Posterior vena cava (tissue), 2 donors: ENCODE results near the gene CDK6. TPM values are rescaled to one million over a fixed set of nuclear protein-coding genes. Genes with fewer than 3 reads are reported as not detected.
"Not testable (repeated sequence)": the region's sequence is repeated elsewhere in the genome, so short reads cannot be mapped to it uniquely, and the experiment has no call there.

Experiments
- DNase-seq: peaks from one replicate; pipeline ENCODE4 v3.0.0-alpha.2; 2020; ENCODE audit warnings: low spot score
- intact Hi-C, 2 donors: fragments of 100-400 bp; cut with DNase I; formaldehyde crosslinking; loops; one replicate each; pipeline versions ENCODE4 v1.14.1 to v1.14.2; 2022 to 2023
- total RNA-seq, 2 donors: library from RNA; stranded (reverse); fragmentation: NEBNext Ultra II Directional; extraction: Animal tissue kit (Norgen Biotek cat#: 25700); gene quantifications; one replicate each; pipeline ENCODE4 v1.2.1, GENCODE V29; 2021
- donor health status: DM: yes; HTN: yes; CAD: no.
- donor health status: DM: yes; HTN: yes; CAD: no.

CDK6 gene
- total RNA-seq, 2 donors from 2014 or later: 19.1 to 24.9 TPM

DNA sequence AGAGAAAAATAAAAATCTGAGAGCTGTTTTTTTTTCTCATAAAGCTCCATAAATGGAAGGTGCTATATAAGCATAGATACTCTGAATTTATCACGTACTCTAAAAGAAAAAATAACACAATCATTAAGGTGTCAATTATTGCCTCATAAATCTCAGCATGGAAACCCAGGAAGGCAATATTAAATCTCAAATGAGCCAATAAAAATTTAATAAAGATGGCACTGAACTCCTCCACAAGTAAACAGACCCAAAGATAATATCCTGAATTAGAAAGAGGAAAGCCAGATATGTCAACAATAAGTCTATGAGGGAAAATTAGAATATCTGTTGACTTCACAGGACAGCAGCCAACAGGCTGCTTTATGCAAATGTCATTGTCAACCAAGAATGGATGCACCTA is 66.5 kb downstream of the CDK6 start:
- intact Hi-C loops: no loop called here
- DNase-seq: no peak

DNA sequence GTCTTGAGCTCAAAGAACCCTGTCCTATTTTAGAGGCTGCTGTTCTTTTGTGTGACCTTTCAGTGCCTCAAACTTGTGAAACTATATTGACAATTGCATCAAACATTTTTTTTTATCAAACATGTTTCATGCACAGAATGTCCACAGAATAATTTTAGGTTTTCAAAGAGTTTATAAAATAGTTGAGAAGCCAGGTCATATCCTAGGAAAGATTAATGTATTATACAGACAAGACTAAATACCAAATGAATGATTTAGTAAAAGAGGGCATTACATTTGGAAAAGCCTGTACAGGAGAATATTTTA is 67.0 kb downstream of the CDK6 start:
- intact Hi-C loops: no loop called here
- no peak for DNase-seq

DNA sequence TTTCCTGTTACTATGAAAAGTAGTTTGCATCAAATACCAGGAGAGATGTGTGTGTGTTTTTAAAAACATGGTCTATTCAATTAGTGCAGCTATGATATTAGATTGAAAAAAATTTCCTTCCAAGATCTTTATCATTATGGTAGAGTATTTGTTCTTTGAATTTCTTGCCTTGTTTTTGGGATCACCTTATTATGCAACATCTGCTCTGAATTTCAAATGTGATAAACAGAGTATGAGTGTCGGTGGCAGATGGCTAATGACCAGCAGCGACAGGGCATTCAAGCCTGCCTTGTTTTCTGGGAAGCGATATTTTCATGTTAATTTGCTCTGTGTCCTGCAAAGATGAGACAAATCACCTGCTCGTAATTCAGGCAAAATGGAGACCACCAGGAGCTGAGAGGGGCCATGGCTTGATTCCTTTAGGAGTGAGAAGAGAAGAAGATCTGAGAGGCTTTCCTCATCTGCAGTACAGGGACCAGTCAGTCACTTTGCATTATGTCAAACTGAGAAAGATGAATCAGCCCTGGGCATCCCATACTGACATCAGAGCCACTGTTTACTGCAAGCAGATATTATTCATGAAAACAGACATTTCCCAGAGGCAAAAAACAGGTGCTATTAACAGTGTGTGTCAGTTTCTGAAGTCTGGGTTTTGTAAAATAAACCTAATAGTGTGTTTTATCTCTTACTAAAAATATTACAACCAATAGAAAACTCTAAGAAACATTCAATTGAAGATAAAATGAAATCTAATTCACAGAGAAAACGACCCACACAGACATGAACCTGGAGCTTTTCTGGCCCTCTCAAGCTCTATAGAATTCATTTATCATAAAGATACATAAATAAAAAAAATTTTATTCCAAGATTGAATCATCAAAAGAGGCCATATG is 67.6 kb downstream of the CDK6 start:
- no peak for DNase-seq
- intact Hi-C loops: no loop called here

DNA sequence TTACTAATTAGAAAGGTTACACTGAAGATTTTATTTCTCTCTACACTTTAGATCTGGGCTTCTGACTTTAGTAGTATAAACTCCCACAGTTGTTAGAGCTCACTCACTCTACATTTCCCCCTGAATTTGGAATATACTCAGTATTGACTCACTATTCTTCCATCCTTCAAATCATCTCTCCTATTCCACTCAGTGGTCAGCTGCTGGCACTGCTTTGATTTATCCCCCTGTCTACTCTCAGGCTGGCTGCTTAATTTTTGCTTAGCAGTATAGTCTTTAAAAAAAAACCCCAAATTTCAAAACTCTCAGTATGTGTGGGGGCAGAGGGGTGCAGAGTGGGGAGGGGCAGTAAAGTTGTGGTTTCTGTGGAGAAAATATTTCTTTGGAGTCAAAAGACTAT is 68.9 kb downstream of the CDK6 start:
- DNase-seq: no peak
- intact Hi-C loops: no loop called here

DNA sequence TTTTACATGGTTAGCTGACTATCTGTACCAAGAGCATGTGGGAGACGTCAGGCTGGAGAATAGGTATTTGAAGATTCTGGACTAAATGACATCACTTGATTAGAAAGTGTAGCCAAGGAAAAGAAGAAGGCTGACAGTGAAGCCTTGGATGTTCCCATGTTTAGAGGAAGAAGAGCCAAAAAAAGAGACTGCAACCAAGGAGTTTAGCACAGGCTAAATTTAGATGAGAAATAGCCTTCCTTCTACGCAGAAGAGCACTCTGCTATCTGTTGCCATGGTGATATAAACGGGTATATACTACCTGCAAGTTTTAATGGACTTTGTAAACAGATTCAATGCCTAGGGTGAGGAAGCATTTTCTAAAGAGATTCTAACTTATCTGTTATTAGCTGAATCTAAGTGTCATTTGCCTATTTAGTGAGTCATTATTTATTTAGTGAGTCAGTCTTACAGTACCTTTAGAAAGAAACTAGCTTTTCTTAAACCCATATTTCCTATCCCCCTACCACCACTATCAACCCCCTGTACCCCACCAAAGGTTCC is 69.8 kb downstream of the CDK6 start:
- DNase-seq: no peak
- intact Hi-C loops: no loop called here

DNA sequence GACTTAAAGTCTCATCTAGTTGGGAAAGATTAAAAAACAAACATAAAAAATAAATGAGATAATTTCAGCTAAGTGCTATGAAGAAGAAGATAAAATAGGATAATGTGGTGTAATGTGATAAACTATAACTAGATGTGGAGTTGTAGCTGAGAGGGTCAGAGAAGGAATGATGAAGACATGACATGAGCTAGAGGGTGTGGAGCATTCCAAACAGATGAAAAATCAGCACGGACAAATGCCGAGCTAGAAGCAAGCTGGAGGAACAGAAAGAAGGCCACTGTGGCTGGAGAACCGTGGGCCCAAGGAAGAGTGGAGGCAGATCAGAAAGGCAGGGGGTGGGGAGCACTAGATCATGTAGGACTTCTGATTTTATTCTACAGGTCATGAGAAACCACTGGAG is 70.6 kb downstream of the CDK6 start:
- intact Hi-C loops: no loop called here

DNA sequence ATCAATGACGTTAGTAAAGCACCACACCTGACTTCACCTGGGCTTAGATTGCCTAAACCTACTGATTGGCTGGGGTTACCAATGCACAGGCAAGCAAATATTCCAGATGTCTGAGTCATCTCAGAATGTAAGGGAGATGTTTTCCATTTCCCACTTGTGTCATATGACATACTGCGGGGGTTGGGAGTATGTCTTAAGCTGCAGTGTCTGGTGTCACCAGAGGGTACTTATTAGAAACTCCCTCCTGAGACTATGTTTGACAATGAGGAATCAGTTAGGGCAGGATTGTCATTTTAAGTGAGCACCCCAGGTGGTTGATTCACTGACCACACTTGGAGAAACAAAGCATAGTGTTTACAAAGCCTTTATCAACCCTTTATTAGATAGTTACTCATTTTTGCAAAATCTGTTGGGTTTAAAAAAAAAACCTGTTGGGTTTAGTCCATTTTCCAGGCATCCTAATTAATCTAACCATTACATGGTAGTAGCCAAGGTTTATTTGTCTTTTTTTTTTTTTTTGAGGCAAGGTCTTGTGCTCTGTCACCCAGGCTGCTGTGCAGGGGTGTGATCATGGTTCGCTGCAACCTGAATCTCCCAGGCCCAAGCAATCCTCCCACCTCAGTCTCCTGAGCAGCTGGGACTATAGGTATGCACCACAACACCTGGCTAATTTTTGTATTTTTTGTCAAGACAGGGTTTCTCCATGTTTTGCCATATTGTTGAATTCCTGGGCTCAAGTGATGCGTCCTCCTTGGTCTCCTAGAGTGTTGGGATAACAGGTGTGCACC is 72.5 kb downstream of the CDK6 start:
- intact Hi-C loops: no loop called here
- DNase-seq: no peak

More for the DNA sequence above, 70.6 kb downstream of the CDK6 start:
- DNase-seq: no peak

DNA sequence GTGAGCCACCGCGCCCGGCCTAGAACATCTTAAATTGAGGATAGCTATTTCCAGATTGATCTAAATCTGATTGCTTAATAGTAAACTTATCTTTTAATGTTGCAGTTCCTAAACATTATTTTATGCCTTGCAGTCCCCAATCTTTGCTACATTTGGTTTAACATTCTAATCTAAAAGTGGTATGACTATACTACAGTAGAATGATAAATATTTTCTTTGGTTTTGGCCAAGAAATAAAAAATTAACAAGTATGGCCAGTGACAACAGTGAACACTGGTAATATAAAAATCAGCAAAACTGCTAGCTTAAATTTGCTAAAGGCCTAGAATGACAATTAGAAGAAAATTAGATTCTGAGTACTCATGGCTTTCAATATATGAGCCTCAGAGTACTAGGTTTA is 73.5 kb downstream of the CDK6 start:
- DNase-seq: no peak
- intact Hi-C loops: no loop called here

DNA sequence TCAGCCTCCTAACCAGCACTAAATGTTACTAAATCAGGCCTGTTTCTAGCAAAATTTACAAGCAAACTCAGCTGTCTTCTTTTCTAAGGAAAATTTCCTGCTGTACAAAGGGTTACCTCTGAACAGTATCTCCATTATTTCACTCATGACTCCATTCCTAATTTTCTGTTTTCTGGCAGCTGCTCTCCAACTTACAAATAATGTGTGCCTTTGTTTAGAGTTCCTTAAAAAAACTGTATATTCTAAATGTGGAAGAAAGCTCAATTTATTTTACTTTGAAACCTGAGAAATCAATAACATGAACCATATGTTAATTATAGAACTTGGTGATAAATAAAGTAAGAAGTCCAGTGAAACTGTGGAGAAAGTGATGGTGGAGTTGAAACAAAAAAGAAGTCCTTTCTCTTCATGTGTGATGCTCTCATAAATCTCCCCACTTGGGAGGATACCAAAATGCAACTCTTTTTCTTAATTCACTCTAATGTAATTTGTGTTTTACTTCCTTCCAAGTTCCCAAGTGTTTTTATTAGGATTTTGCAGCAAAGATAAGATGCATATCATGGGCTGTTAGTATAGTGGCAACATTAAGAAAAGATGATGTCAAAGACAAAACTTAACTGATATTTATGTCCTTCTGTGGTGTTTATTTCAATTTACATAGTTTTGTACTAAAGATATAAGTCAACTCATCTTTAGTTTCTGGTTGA is 74.8 kb downstream of the CDK6 start:
- intact Hi-C loops: no loop called here
- no peak for DNase-seq

DNA sequence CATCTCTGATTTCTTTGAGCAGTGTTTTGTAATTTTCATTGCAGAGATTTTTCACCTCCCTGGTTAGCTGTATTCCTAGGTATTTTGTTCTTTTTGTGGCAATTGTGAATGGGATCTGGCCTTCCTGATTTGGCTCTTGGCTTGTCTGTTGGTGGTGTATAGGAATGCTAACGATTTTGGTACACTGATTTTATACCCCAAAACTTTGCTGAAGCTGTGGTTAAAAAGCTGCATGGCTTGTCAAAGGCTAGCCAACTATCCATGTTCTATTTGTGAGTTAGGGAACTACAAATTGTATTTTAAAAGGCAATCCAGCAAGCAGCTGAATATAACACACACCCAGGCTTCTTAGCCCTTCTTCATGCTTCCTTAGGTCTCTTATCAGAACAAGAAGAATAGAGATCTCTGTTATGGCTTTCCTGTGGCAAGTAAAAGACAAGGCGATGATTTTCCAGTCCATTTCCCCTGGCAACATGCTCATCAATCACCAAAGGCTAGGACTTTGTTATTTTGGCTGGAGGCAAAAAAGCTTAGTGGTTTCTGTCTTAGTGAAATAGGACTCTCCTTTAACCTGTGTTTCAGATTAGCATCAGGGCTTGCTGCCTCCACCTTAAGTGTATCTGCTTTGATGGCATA is 77.5 kb downstream of the CDK6 start:
- DNase-seq: no peak

DNA sequence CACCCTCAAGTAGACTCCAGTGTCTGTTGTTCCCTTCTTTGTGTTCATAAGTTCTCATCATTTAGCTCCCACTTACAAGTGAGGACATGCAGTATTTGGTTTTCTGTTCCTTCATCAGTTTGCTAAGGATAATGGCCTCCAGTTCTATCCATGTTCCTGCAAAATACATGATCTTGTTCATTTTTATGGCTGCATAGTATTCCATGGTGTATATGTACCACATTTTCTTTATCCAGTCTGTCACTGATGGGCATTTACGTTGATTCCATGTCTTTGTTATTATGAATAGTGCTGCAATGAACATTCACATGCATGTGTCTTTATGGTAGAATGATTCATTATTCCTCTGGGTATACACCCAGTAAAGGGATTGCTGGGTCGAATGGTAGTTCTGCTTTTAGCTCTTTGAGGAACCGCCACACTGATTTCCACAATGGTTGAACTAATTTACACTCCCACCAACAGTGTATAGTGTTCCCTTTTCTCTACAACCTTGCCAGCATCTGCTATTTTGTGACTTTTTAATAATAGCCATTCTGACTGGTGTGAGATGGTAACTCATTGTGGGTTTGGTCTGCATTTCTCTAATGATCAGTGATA is 79.0 kb downstream of the CDK6 start:
- intact Hi-C loops, DNase-seq: not testable (repeated sequence)

More for the DNA sequence above, 77.5 kb downstream of the CDK6 start:
- intact Hi-C loops: no loop called here

DNA sequence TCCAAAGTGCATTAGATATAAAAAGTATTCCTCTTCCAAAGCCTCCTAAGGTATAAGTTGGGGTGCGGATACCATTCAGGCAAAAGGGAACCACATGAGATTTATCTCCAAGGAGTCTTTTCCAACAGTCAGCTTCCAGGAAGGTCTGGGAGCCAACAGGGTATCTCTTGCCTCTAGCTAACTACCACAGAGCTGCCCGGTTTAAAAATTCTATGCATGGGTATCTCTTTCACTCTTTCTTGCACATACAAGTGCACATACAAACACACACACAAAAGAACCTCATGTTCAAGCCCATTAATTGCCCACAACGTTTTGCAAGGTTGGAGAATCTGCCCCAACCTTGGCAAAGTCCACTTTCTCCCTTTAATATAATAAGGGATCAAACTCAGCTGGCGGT is 80.7 kb downstream of the CDK6 start:
- intact Hi-C loops: no loop called here
- no peak for DNase-seq

DNA sequence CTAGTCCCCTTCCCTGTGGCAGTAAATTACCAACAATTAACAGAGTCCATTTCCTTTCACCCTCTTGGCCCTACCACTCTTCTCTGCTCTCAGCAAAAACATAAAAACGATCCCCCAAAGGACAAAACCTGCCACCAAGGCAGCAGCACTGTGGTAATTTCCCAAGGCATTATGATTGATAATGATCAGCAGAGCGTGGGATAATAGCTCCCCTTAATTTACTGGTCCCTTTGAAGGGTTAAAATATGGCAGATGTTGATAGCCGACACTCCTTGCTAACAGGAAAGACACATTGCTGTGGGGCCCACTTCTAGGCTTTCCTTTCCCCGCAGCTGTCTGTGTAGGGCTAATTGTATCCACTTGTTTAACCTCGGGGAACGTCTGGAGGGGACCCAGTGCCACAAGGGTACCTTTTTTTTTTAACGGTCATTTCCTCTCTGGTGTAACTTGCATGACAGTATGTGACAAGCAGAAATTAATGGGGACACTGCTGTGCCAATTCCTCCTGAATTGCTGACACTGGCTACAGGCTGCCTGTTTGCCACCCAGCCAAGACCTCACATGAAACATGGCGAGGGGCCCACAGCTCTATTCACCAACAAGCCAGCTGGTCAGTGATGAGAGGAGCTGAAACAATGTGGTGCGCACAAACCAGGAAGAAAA is 81.3 kb downstream of the CDK6 start:
- intact Hi-C loops: no loop called here
- no peak for DNase-seq

DNA sequence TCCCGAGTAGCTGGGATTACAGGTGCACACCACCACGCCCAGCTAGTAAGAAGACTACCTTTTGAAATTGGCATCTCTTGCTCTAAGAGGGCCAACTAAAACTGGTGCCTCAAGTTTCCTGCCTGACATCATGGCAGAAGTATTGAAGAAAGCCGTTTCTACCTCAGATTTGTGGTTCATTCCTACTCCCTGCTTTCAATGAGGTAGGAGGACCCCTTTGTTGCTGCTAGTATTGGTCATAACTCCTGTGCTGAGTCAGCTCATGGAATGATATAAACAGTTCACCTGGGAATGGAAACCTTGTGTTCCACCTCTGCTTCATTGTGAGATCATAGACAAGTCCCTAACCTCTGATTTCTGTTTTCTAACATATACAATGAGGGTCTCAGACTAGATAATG is 82.8 kb downstream of the CDK6 start:
- DNase-seq: no peak
- intact Hi-C loops: no loop called here

DNA sequence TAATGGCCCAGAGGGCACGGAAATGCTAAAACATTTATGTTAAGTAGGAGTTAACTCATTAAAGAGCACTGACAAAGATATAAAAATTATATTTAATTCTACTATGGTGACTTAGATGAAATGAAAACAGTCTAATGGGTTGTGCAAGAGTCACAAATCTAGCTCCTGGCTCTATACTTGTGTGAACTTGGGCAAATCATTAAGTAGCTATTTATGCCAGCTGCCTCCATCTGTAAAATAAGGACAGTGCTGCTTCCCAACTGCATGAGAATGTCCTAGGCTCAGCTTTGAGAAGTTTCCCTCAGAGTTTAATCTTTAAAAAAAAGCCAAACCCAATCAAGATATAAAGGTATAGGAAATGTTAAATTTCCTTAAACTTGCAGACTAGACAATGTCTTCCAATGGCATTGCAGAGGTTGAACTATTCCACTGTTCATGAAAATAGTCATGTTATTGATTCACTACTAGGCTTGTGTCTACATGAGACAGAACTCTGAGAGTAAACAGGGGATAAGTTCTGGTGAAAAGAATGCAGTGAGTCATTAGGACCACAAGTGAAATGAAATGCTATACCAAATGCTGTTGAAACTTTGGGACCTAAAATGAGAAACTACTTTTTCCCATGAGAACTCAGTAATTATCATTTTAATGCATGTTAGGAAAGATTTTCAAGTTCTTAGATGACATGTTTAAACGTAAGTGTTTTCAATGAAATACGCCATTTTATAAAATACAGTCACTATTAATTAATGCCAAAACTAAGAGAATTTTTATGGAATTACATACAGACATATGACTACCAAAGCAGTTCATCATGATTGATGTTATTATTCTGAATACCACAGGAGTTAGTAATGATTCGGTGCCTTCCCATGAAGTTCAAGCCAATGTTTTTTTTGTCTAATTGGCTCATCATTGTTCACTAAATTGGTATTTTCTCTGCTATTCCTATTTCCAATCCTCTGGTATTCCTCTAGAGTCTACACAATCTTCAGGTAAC is 84.2 kb downstream of the CDK6 start:
- intact Hi-C loops: no loop called here

DNA sequence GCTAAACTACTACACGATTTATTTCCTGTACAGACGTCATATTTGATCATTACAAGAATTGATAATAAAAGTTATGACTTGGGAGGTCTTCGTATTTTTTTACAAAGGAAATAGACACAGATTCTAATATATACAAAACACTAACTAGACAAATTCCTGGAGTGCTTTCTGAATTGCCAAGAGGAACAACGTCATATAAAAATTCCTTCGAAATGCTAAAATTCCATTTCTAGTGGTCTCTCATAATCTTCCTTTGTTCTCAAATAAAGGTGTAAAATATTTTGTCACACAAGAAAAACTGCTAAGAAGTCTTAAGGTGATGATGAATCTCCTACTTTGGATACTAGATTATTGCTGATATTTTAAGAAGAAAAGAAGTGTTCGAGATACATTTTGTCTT is 85.4 kb downstream of the CDK6 start:
- DNase-seq: no peak
- intact Hi-C loops: no loop called here

More for the DNA sequence above, 84.2 kb downstream of the CDK6 start:
- DNase-seq: no peak

DNA sequence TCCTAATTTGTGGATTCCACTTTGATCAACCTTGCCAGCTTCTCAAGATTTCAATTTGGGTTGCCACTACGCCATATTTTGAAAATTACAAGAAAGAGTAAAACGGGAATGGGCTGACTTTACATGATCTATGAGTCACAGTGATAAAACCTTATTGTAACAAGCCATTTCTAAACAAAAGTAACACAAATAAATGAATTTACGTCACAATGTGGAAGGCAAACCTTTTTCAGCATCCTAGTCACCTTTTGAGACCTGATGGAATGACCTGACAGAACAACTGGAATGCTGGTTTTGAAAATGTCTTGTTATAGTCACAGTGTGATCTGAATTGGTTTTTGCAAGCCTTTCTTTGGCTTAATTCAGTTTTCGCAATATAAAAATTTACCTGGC is 85.9 kb downstream of the CDK6 start:
- intact Hi-C loops: no loop called here
- no peak for DNase-seq
